ENCODE measurements around the gene ELL.

Gene ELL

GRCh38 chr19:18423258-18424020 is 98.4 kb downstream of the ELL start:
- Histone ChIP-seq H3K36me3 (peaks cover 8% of the 10 kb centered on the region), H3K4me3 (ENCODE audit: low read depth, low read length) (no peak overlapping the region)

GRCh38 chr19:18422530-18423191 is 99.2 kb downstream of the ELL start:
- peaks cover 10% of the 10 kb centered on the region for H3K4me1 ChIP-seq
- H3K4me3 ChIP-seq (ENCODE audit: low read depth, low read length), result no peak overlapping the region

More at GRCh38 chr19:18423258-18424020, 98.4 kb downstream of the ELL start:
- no peak for TF ChIP-seq CTCF (IDR thresholded peaks at IDR 0.05; ENCODE audit: low read depth, low read length)
- Histone ChIP-seq H3K4me1 (peaks cover 13% of the 10 kb centered on the region), H3K9me3 (no peaks in the 10 kb centered on the region), H3K27me3 (no peaks in the 10 kb centered on the region)
- DNase-seq, result no peak

GRCh38 chr19:18421371-18421959 is 100.4 kb downstream of the ELL start:
- no peak for DNase-seq
- no peaks in the 10 kb centered on the region for H3K9me3 ChIP-seq
- no peak for TF ChIP-seq CTCF (IDR thresholded peaks at IDR 0.05; ENCODE audit: low read depth, low read length)
- H3K36me3 ChIP-seq, result peaks cover 4% of the 10 kb centered on the region
- H3K4me1 ChIP-seq, result peaks cover 13% of the 10 kb centered on the region
- no peaks in the 10 kb centered on the region for H3K27me3 ChIP-seq
- H3K4me3 ChIP-seq (ENCODE audit: low read depth, low read length), result peak overlapping the region; percentile 71; the same call in 1 of the 2 replicates

More at GRCh38 chr19:18422530-18423191, 99.2 kb downstream of the ELL start:
- DNase-seq, result no peak
- H3K9me3 ChIP-seq, result no peaks in the 10 kb centered on the region
- peaks cover 4% of the 10 kb centered on the region for H3K36me3 ChIP-seq
- TF ChIP-seq CTCF (IDR thresholded peaks at IDR 0.05; ENCODE audit: low read depth, low read length), result no peak
- H3K27me3 ChIP-seq, result no peaks in the 10 kb centered on the region

GRCh38 chr19:18420930-18421329 is 100.9 kb downstream of the ELL start:
- DNase-seq, result no peak
- Histone ChIP-seq H3K4me1 (peaks cover 16% of the 10 kb centered on the region), H3K27me3 (no peaks in the 10 kb centered on the region), H3K4me3 (ENCODE audit: low read depth, low read length) (peak overlapping the region; percentile 71), H3K36me3 (peaks cover 4% of the 10 kb centered on the region), H3K9me3 (no peaks in the 10 kb centered on the region)
- no peak for TF ChIP-seq CTCF (IDR thresholded peaks at IDR 0.05; ENCODE audit: low read depth, low read length)

- Histone ChIP-seq H3K36me3 (peaks cover 4% of the 10 kb centered on the region), H3K4me3 (ENCODE audit: low read depth, low read length) (peak overlapping the region; percentile 71), H3K27me3 (no peaks in the 10 kb centered on the region), H3K9me3 (no peaks in the 10 kb centered on the region), H3K4me1 (peaks cover 16% of the 10 kb centered on the region)
- no peak for TF ChIP-seq CTCF (IDR thresholded peaks at IDR 0.05; ENCODE audit: low read depth, low read length)
- peak; percentile 56 for DNase-seq
These were observed 102.0 kb downstream of the ELL start for GRCh38 chr19:18419699-18420460.
